Hepatocyte (in vitro differentiated cells): ENCODE data around the gene SEL1L3. TPM values are rescaled to one million over a fixed set of nuclear protein-coding genes. Genes with fewer than 3 reads are reported as not detected.

Experiments
- DNase-seq: peaks from one replicate; pipeline ENCODE4 v3.0.0-alpha.2; 2016; ENCODE audit warnings: low spot score
- H2AFZ ChIP-seq: fragments of 200-600 bp; sonication (generic); 2 replicates; pipeline ENCODE4 v1.6.0; 2016; ENCODE audit warnings: antibody characterized with exemption, mild to moderate bottlenecking
- H3K27ac ChIP-seq: fragments of 200-600 bp; sonication (generic); 2 replicates; pipeline ENCODE4 v1.5.1; 2016; ENCODE audit warnings: mild to moderate bottlenecking
- H3K27me3 ChIP-seq: fragments of 200-600 bp; sonication (generic); 2 replicates; pipeline ENCODE4 v1.6.1; 2016
- H3K36me3 ChIP-seq: fragments of 200-600 bp; sonication (generic); replicated peaks from 2 replicates; pipeline ENCODE4 v1.5.1; 2016; ENCODE audit warnings: low read depth; ENCODE audit not compliant: insufficient read depth
- H3K4me1 ChIP-seq: fragments of 200-600 bp; sonication (generic); 2 replicates; pipeline ENCODE4 v1.5.1; 2016; ENCODE audit warnings: mild to moderate bottlenecking, moderate library complexity; ENCODE audit not compliant: insufficient read depth
- H3K4me2 ChIP-seq: fragments of 200-600 bp; sonication (generic); 2 replicates; pipeline ENCODE4 v1.6.0; 2016
- H3K4me3 ChIP-seq: fragments of 200-600 bp; sonication (generic); 2 replicates; pipeline ENCODE4 v1.5.1; 2016; ENCODE audit warnings: mild to moderate bottlenecking
- H3K79me2 ChIP-seq: fragments of 200-600 bp; sonication (generic); 2 replicates; pipeline ENCODE4 v1.6.0; 2017; ENCODE audit warnings: mild to moderate bottlenecking
- H3K9me2 ChIP-seq: fragments of 200-600 bp; sonication (generic); replicated peaks from 2 replicates; pipeline ENCODE4 v1.6.0; 2017; ENCODE audit warnings: mild to moderate bottlenecking; ENCODE audit not compliant: insufficient read depth
- H3K9me3 ChIP-seq: fragments of 200-600 bp; sonication (generic); 2 replicates; pipeline ENCODE4 v1.5.1; 2016; ENCODE audit warnings: low read depth, mild to moderate bottlenecking
- H4K20me1 ChIP-seq: fragments of 200-600 bp; sonication (generic); 2 replicates; pipeline ENCODE4 v1.6.0; 2016; ENCODE audit warnings: mild to moderate bottlenecking; ENCODE audit not compliant: insufficient read depth, poor library complexity, severe bottlenecking
- EZH2 ChIP-seq: fragments of 200-600 bp; sonication (generic); IDR thresholded peaks from 2 replicates; pipeline ENCODE4 v1.6.1; 2016; ENCODE audit warnings: antibody characterized with exemption, mild to moderate bottlenecking, borderline replicate concordance
- EZH2phosphoT487 ChIP-seq: fragments of 200-600 bp; sonication (generic); IDR thresholded peaks from one replicate; pipeline ENCODE4 v1.6.1; 2018; ENCODE audit warnings: antibody characterized with exemption, mild to moderate bottlenecking, low read depth, moderate library complexity; ENCODE audit not compliant: unreplicated experiment, severe bottlenecking
- WGBS: methylation state at CpG from one replicate; pipeline ENCODE4 v1.1.6; 2016; ENCODE audit warnings: low lambda C conversion rate; ENCODE audit errors: missing lambda C conversion rate; 5-methylcytosine and 5-hydroxymethylcytosine counted together
- polyA plus RNA-seq: library from polyadenylated mRNA; unstranded; fragments of >200 nt; fragmentation: Nextera tagmentation; extraction: Ambion mirVana; gene quantifications from 2 replicates; pipeline ENCODE4 v1.2.1, GENCODE V29; 2016
- total RNA-seq: library from RNA; depleted of rRNA; stranded (reverse); fragments of >200 nt; gene quantifications from 2 replicates; pipeline ENCODE4 v1.2.3, GENCODE V29; 2014
- TF ChIP-seq, protein P1 (sequence below): fragments of 200-600 bp; sonication (generic); IDR thresholded peaks from 2 replicates; pipeline ENCODE4 v1.5.1; 2016; ENCODE audit warnings: antibody characterized with exemption, mild to moderate bottlenecking; ENCODE audit not compliant: poor library complexity

The SEL1L3 gene
- total and polyA plus RNA-seq, 2 experiments from 2014 or later: 13.7 to 56.2 TPM

- 96% methylated on average over 5 of the region's 5 CpGs for WGBS
- no peak overlapping the region for H3K4me2 ChIP-seq
Measured at GRCh38 chr4:25830548-25830947, 32.2 kb downstream of the SEL1L3 start.

DNA sequence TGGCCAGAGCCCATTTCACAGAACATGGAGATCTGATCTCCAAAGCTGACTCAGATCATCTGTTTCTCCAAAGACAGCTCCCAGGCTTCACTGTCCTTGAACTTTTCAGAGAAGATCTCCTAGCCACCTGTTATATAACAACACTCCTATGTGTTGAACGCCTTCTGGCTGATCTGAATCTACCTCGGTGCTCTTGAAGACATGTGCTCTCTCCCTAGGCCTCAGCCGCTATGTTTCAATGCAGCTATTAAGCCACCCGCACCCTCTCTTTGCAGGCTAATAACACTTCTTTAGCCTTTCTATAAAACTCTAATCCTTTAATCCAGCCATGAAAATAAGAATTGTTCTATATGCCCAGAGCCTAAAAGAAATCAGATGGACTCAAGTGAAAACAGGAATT lies 34.9 kb downstream of the SEL1L3 start:
- H3K4me3 ChIP-seq: no peak overlapping the region
- 80% methylated on average over 4 of the region's 4 CpGs for WGBS
- H3K4me2 ChIP-seq: no peak overlapping the region
- no peaks in the 10 kb centered on the region for H3K27me3 ChIP-seq
- H2AFZ ChIP-seq: no peak overlapping the region
- no peaks in the 10 kb centered on the region for H3K9me3 ChIP-seq
- no peaks in the 10 kb centered on the region for H3K36me3 ChIP-seq
- no peaks in the 10 kb centered on the region for H4K20me1 ChIP-seq
- no peaks in the 10 kb centered on the region for H3K79me2 ChIP-seq
- TF ChIP-seq EZH2: no peak
- TF ChIP-seq, protein P1, sequence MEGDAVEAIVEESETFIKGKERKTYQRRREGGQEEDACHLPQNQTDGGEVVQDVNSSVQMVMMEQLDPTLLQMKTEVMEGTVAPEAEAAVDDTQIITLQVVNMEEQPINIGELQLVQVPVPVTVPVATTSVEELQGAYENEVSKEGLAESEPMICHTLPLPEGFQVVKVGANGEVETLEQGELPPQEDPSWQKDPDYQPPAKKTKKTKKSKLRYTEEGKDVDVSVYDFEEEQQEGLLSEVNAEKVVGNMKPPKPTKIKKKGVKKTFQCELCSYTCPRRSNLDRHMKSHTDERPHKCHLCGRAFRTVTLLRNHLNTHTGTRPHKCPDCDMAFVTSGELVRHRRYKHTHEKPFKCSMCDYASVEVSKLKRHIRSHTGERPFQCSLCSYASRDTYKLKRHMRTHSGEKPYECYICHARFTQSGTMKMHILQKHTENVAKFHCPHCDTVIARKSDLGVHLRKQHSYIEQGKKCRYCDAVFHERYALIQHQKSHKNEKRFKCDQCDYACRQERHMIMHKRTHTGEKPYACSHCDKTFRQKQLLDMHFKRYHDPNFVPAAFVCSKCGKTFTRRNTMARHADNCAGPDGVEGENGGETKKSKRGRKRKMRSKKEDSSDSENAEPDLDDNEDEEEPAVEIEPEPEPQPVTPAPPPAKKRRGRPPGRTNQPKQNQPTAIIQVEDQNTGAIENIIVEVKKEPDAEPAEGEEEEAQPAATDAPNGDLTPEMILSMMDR: no peak
- TF ChIP-seq EZH2phosphoT487: no peak
- no peaks in the 10 kb centered on the region for H3K4me1 ChIP-seq
- no peaks in the 10 kb centered on the region for H3K9me2 ChIP-seq
- H3K27ac ChIP-seq: no peak overlapping the region
- no peak for DNase-seq

More at GRCh38 chr4:25830548-25830947, 32.2 kb downstream of the SEL1L3 start:
- Histone ChIP-seq H3K4me3 (no peak overlapping the region), H3K36me3 (no peaks in the 10 kb centered on the region), H3K9me3 (no peaks in the 10 kb centered on the region), H3K9me2 (no peaks in the 10 kb centered on the region), H3K27me3 (no peaks in the 10 kb centered on the region), H2AFZ (no peak overlapping the region), H3K27ac (no peak overlapping the region), H3K4me1 (peaks cover 5% of the 10 kb centered on the region), H4K20me1 (no peaks in the 10 kb centered on the region), H3K79me2 (no peaks in the 10 kb centered on the region)
- no peak for TF ChIP-seq EZH2
- TF ChIP-seq EZH2phosphoT487: no peak
- TF ChIP-seq, protein P1: no peak
- no peak for DNase-seq

GRCh38 chr4:25827373-25827772 lies 35.4 kb downstream of the SEL1L3 start:
- no peak overlapping the region for H2AFZ ChIP-seq
- H3K27me3 ChIP-seq: no peaks in the 10 kb centered on the region
- WGBS: 93% methylated on average over 4 of the region's 4 CpGs
- H3K9me2 ChIP-seq: no peaks in the 10 kb centered on the region
- H3K27ac ChIP-seq: no peak overlapping the region
- H3K4me1 ChIP-seq: no peaks in the 10 kb centered on the region
- H3K4me2 ChIP-seq: no peak overlapping the region
- H3K79me2 ChIP-seq: no peaks in the 10 kb centered on the region
- no peaks in the 10 kb centered on the region for H3K9me3 ChIP-seq
- no peak for DNase-seq
- H3K4me3 ChIP-seq: no peak overlapping the region
- H3K36me3 ChIP-seq: no peaks in the 10 kb centered on the region
- TF ChIP-seq EZH2 (no peak), EZH2phosphoT487 (no peak)
- TF ChIP-seq, protein P1: no peak
- H4K20me1 ChIP-seq: no peaks in the 10 kb centered on the region
